Esophagus muscularis mucosa (tissue), 4 donors: ENCODE data around the gene NUP50. TPM values are rescaled to one million over a fixed set of nuclear protein-coding genes. Genes with fewer than 3 reads are reported as not detected.

Source experiments
- DNase-seq: peaks from one replicate; pipeline ENCODE4 v3.0.0-alpha.2; 2017; ENCODE audit errors: extremely low spot score
- H3K27ac ChIP-seq, 4 donors: fragments of 200-600 bp; sonication (generic); replicated peaks in 1 of 4; 1 replicate in 3 of 4; 2 replicates in 1 of 4; pipeline ENCODE4 v1.5.1; 2016 to 2019; ENCODE audit warnings: mild to moderate bottlenecking in 1 of 4
- H3K27me3 ChIP-seq, 4 donors: fragments of 200-600 bp; sonication (generic); one replicate each; pipeline versions ENCODE4 v1.5.1 to v1.6.0; 2016 to 2019
- H3K36me3 ChIP-seq, 4 donors: fragments of 200-600 bp; sonication (generic); one replicate each; pipeline ENCODE4 v1.5.1; 2016 to 2019
- H3K4me1 ChIP-seq, 4 donors: fragments of 200-600 bp; sonication (generic); one replicate each; pipeline ENCODE4 v1.5.1; 2016 to 2019
- H3K4me3 ChIP-seq, 4 donors: fragments of 200-600 bp; sonication (generic); 1 replicate in 2 of 4; 2 replicates in 2 of 4; pipeline ENCODE4 v1.5.1; 2016 to 2019; ENCODE audit warnings: mild to moderate bottlenecking in 4 of 4, moderate library complexity in 1 of 4
- H3K9me3 ChIP-seq, 4 donors: fragments of 200-600 bp; sonication (generic); 1 replicate in 3 of 4; 2 replicates in 1 of 4; pipeline ENCODE4 v1.5.1; 2016 to 2019
- CTCF ChIP-seq, 3 experiments: fragments of 200-600 bp in 2 of 3; fragments of 450-650 bp in 1 of 3; sonication (generic) in 2 of 3; IDR thresholded peaks; one replicate each; pipeline ENCODE4 v1.5.1; 2017 to 2019; ENCODE audit warnings: antibody characterized with exemption in 3 of 3, mild to moderate bottlenecking in 2 of 3, moderate library complexity in 1 of 3
- EP300 ChIP-seq: sonication (generic); formaldehyde crosslinking; IDR thresholded peaks from one replicate; pipeline ENCODE4 v1.6.1; 2017; ENCODE audit warnings: antibody characterized with exemption
- POLR2A ChIP-seq: fragments of 450-650 bp; IDR thresholded peaks from one replicate; pipeline ENCODE4 v1.6.1; 2017; ENCODE audit warnings: antibody characterized with exemption, moderate library complexity, mild to moderate bottlenecking, low read depth
- POLR2AphosphoS5 ChIP-seq, 2 donors: sonication (generic); formaldehyde crosslinking; IDR thresholded peaks; one replicate each; pipeline ENCODE4 v1.6.1; 2017; ENCODE audit warnings: antibody characterized with exemption in 2 of 2
- WGBS: methylation state at CpG from one replicate; pipeline ENCODE4 v1.1.5; 2018; 5-methylcytosine and 5-hydroxymethylcytosine counted together
- intact Hi-C: fragments of 100-400 bp; cut with DNase I; formaldehyde crosslinking; loops from one replicate; pipeline ENCODE4 v1.15.1; 2023
- total RNA-seq, 4 donors: library from RNA; depleted of rRNA; stranded (reverse); fragments of >200 nt; gene quantifications; one replicate each; pipeline versions ENCODE4 v1.1.0 to v1.2.1, GENCODE V29; 2016

NUP50 gene
- total RNA-seq, 4 donors from 2014 or later = 22.7 to 40.3 (median 30.0) TPM

GRCh38 chr22:45196926-45197605 lies 33.3 kb downstream of the NUP50 start:
- 100% methylated on average over 3 of the region's 34 CpGs for WGBS

GRCh38 chr22:45197606-45198462 lies 34.1 kb downstream of the NUP50 start:
- H3K27me3 ChIP-seq = no peaks in the 10 kb centered on the region
- WGBS = 83% methylated on average over 19 of the region's 28 CpGs
- intact Hi-C loops = no loop called here
- H3K36me3 ChIP-seq = peaks cover 41 to 81% (median 71%) of the 10 kb centered on the region in 4 donors
- H3K27ac ChIP-seq = no peak overlapping the region
- no peak for DNase-seq
- no peaks in the 10 kb centered on the region for H3K9me3 ChIP-seq
- no peak overlapping the region for H3K4me3 ChIP-seq
- peaks cover 0 to 23% (median 18%) of the 10 kb centered on the region in 4 donors for H3K4me1 ChIP-seq
- TF ChIP-seq POLR2AphosphoS5 (IDR thresholded peaks at IDR 0.05) (no peak), CTCF (IDR thresholded peaks at IDR 0.05) (no peak), EP300 (no peak), POLR2A (no peak)

More at GRCh38 chr22:45196926-45197605, 33.3 kb downstream of the NUP50 start:
- H3K4me3 ChIP-seq = no peak overlapping the region
- H3K27me3 ChIP-seq = no peaks in the 10 kb centered on the region
- TF ChIP-seq POLR2AphosphoS5 (IDR thresholded peaks at IDR 0.05) (no peak), CTCF (IDR thresholded peaks at IDR 0.05) (no peak), POLR2A (no peak), EP300 (no peak)
- H3K27ac ChIP-seq = no peak overlapping the region
- no peaks in the 10 kb centered on the region for H3K9me3 ChIP-seq
- H3K4me1 ChIP-seq = peaks cover 0 to 16% (median 13%) of the 10 kb centered on the region in 4 donors
- DNase-seq = no peak
- intact Hi-C loops = no loop called here
- H3K36me3 ChIP-seq = peaks cover 35 to 74% (median 65%) of the 10 kb centered on the region in 4 donors

- peaks cover 47 to 87% (median 77%) of the 10 kb centered on the region in 4 donors for H3K36me3 ChIP-seq
- TF ChIP-seq POLR2AphosphoS5 (IDR thresholded peaks at IDR 0.05) (no peak), EP300 (no peak), CTCF (IDR thresholded peaks at IDR 0.05) (no peak), POLR2A (no peak)
- no peak overlapping the region for H3K27ac ChIP-seq
- no peak for DNase-seq
- H3K4me1 ChIP-seq = peaks cover 0 to 26% (median 17%) of the 10 kb centered on the region in 4 donors
- intact Hi-C loops = no loop called here
- H3K9me3 ChIP-seq = no peaks in the 10 kb centered on the region
- WGBS = 83% methylated on average over 8 of the region's 9 CpGs
- H3K4me3 ChIP-seq = no peak overlapping the region
- H3K27me3 ChIP-seq = no peaks in the 10 kb centered on the region
Observed at GRCh38 chr22:45198463-45198795, 34.7 kb downstream of the NUP50 start.

GRCh38 chr22:45199723-45200122 lies 36.0 kb downstream of the NUP50 start:
- Histone ChIP-seq H3K27me3 (no peaks in the 10 kb centered on the region), H3K27ac (no peak overlapping the region), H3K36me3 (peaks cover 58 to 98% (median 85%) of the 10 kb centered on the region in 4 donors), H3K4me1 (peaks cover 0 to 26% (median 17%) of the 10 kb centered on the region in 4 donors), H3K9me3 (no peaks in the 10 kb centered on the region), H3K4me3 (no peak overlapping the region)
- WGBS = 94% methylated on average over 16 of the region's 16 CpGs
- no peak for TF ChIP-seq EP300
- no peak for TF ChIP-seq POLR2AphosphoS5 (IDR thresholded peaks at IDR 0.05)
- TF ChIP-seq POLR2A = no peak
- TF ChIP-seq CTCF (IDR thresholded peaks at IDR 0.05) = no peak
- intact Hi-C loops = no loop called here
- DNase-seq = no peak
